Muscle layer of colon (tissue), 2 donors: Measurements from ENCODE around the gene PID1.

Experiments
- H3K27ac ChIP-seq: one replicate; pipeline ENCODE4 v1.7.0; 2013; ENCODE audit warnings: low read depth, mild to moderate bottlenecking, low read length, moderate library complexity
- H3K27me3 ChIP-seq, 2 donors: one replicate each; pipeline ENCODE4 v1.7.0; 2013; ENCODE audit warnings: low read length in 2 of 2, mild to moderate bottlenecking in 2 of 2; ENCODE audit not compliant: insufficient read depth in 2 of 2, control insufficient read depth in 1 of 2
- H3K36me3 ChIP-seq: one replicate; pipeline ENCODE4 v1.7.0; 2013; ENCODE audit warnings: mild to moderate bottlenecking, low read length; ENCODE audit not compliant: insufficient read depth
- H3K4me1 ChIP-seq: one replicate; pipeline ENCODE4 v1.7.0; 2013; ENCODE audit warnings: mild to moderate bottlenecking, low read length; ENCODE audit not compliant: insufficient read depth
- H3K4me3 ChIP-seq, 2 donors: one replicate each; pipeline ENCODE4 v1.7.0; 2013; ENCODE audit warnings: low read length in 2 of 2, low read depth in 1 of 2, mild to moderate bottlenecking in 1 of 2, moderate library complexity in 1 of 2
- H3K9ac ChIP-seq: one replicate; pipeline ENCODE4 v1.7.0; 2013; ENCODE audit warnings: low read length
- H3K9me3 ChIP-seq: one replicate; pipeline ENCODE4 v1.7.0; 2013; ENCODE audit warnings: mild to moderate bottlenecking, low read length
- donor health status: abdominal sarcoma.
- donor health status: Adenocarcinoma of cecum.

Gene PID1

GRCh38 chr2:229270551-229271410 lies at the start of gene PID1:
PID1 (minus strand) TSS chr2:229271287; CDS start chr2:229271043, 244 bp downstream.
- Histone ChIP-seq H3K4me3 (peak within 1 kb of the TSS; percentile 61 to 68), H3K27ac (peak within 1 kb of the TSS; percentile 1), H3K27me3 (no peaks in the 10 kb centered on the region), H3K36me3 (no peaks in the 10 kb centered on the region), H3K9ac (peak within 1 kb of the TSS; percentile 47), H3K9me3 (no peaks in the 10 kb centered on the region), H3K4me1 (peaks cover 24% of the 10 kb centered on the region)

GRCh38 chr2:229319558-229319957 lies 48.5 kb upstream of the PID1 start:
- no peaks in the 10 kb centered on the region for H3K27me3 ChIP-seq
- H3K27ac ChIP-seq, result no peak overlapping the region
- H3K9ac ChIP-seq, result no peak overlapping the region
- H3K4me1 ChIP-seq, result no peaks in the 10 kb centered on the region
- no peak overlapping the region for H3K4me3 ChIP-seq
- H3K36me3 ChIP-seq, result no peaks in the 10 kb centered on the region
- no peaks in the 10 kb centered on the region for H3K9me3 ChIP-seq

- Histone ChIP-seq H3K9me3 (no peaks in the 10 kb centered on the region), H3K27ac (no peak overlapping the region), H3K4me3 (no peak overlapping the region), H3K27me3 (no peaks in the 10 kb centered on the region), H3K9ac (no peak overlapping the region), H3K36me3 (no peaks in the 10 kb centered on the region), H3K4me1 (peaks cover 5% of the 10 kb centered on the region)
These were observed 43.0 kb upstream of the PID1 start for GRCh38 chr2:229314117-229314516.

GRCh38 chr2:229313591-229313990 lies 42.5 kb upstream of the PID1 start:
- no peaks in the 10 kb centered on the region for H3K36me3 ChIP-seq
- H3K27ac ChIP-seq, result no peak overlapping the region

GRCh38 chr2:229301237-229301636 lies 30.1 kb upstream of the PID1 start:
- H3K27ac ChIP-seq, result no peak overlapping the region

More at GRCh38 chr2:229313591-229313990, 42.5 kb upstream of the PID1 start:
- H3K4me1 ChIP-seq, result peaks cover 5% of the 10 kb centered on the region
- H3K9me3 ChIP-seq, result no peaks in the 10 kb centered on the region
- H3K4me3 ChIP-seq, result no peak overlapping the region
- no peaks in the 10 kb centered on the region for H3K27me3 ChIP-seq
- H3K9ac ChIP-seq, result no peak overlapping the region

GRCh38 chr2:229300790-229301189 lies 29.7 kb upstream of the PID1 start:
- Histone ChIP-seq H3K36me3 (no peaks in the 10 kb centered on the region), H3K4me1 (no peaks in the 10 kb centered on the region), H3K27me3 (no peaks in the 10 kb centered on the region), H3K27ac (no peak overlapping the region), H3K4me3 (no peak overlapping the region), H3K9ac (no peak overlapping the region), H3K9me3 (no peaks in the 10 kb centered on the region)

More at GRCh38 chr2:229301237-229301636, 30.1 kb upstream of the PID1 start:
- H3K4me3 ChIP-seq, result no peak overlapping the region
- H3K4me1 ChIP-seq, result no peaks in the 10 kb centered on the region
- no peaks in the 10 kb centered on the region for H3K9me3 ChIP-seq
- no peaks in the 10 kb centered on the region for H3K27me3 ChIP-seq
- H3K9ac ChIP-seq, result no peak overlapping the region
- no peaks in the 10 kb centered on the region for H3K36me3 ChIP-seq

GRCh38 chr2:229300371-229300770 lies 29.3 kb upstream of the PID1 start:
- Histone ChIP-seq H3K9me3 (no peaks in the 10 kb centered on the region), H3K36me3 (no peaks in the 10 kb centered on the region), H3K9ac (no peak overlapping the region), H3K4me1 (no peaks in the 10 kb centered on the region), H3K4me3 (no peak overlapping the region), H3K27me3 (no peaks in the 10 kb centered on the region), H3K27ac (no peak overlapping the region)

- no peak overlapping the region for H3K27ac ChIP-seq
- no peaks in the 10 kb centered on the region for H3K36me3 ChIP-seq
- H3K4me3 ChIP-seq, result no peak overlapping the region
- no peaks in the 10 kb centered on the region for H3K4me1 ChIP-seq
- no peaks in the 10 kb centered on the region for H3K27me3 ChIP-seq
- no peak overlapping the region for H3K9ac ChIP-seq
- no peaks in the 10 kb centered on the region for H3K9me3 ChIP-seq
These were observed 26.2 kb upstream of the PID1 start for GRCh38 chr2:229297247-229297646.

- no peak overlapping the region for H3K4me3 ChIP-seq
- H3K27ac ChIP-seq, result no peak overlapping the region
- no peak overlapping the region for H3K9ac ChIP-seq
- no peaks in the 10 kb centered on the region for H3K9me3 ChIP-seq
- H3K27me3 ChIP-seq, result no peaks in the 10 kb centered on the region
- H3K4me1 ChIP-seq, result no peaks in the 10 kb centered on the region
- H3K36me3 ChIP-seq, result no peaks in the 10 kb centered on the region
These were observed 25.4 kb upstream of the PID1 start for GRCh38 chr2:229296536-229296935.

- Histone ChIP-seq H3K27ac (no peak overlapping the region), H3K9me3 (no peaks in the 10 kb centered on the region), H3K4me1 (no peaks in the 10 kb centered on the region), H3K36me3 (no peaks in the 10 kb centered on the region), H3K9ac (no peak overlapping the region), H3K27me3 (no peaks in the 10 kb centered on the region), H3K4me3 (no peak overlapping the region)
These were observed 24.9 kb upstream of the PID1 start for GRCh38 chr2:229296016-229296415.

GRCh38 chr2:229287823-229288222 lies 16.7 kb upstream of the PID1 start:
- Histone ChIP-seq H3K27ac (no peak overlapping the region), H3K9me3 (no peaks in the 10 kb centered on the region), H3K9ac (no peak overlapping the region), H3K4me3 (no peak overlapping the region), H3K4me1 (no peaks in the 10 kb centered on the region), H3K27me3 (no peaks in the 10 kb centered on the region), H3K36me3 (no peaks in the 10 kb centered on the region)
